Spleen (tissue), 11 donors: ENCODE data around the gene ESR1. TPM values are rescaled to one million over a fixed set of nuclear protein-coding genes. Genes with fewer than 3 reads are reported as not detected.

Experiments used
- DNase-seq: peaks from one replicate; pipeline ENCODE4 v3.0.0-alpha.2; 2020
- H3K27ac ChIP-seq, 8 donors: fragments of 200-600 bp; sonication (generic) in 7 of 8; 1 replicate in 4 of 8; 2 replicates in 4 of 8; pipeline versions ENCODE4 v1.5.0 to v1.8.0; 2016 to 2021; ENCODE audit warnings: inconsistent platforms in 4 of 8, mild to moderate bottlenecking in 4 of 8, moderate library complexity in 1 of 8
- H3K27me3 ChIP-seq, 7 donors: fragments of 200-600 bp; sonication (generic) in 6 of 7; replicated peaks in 1 of 7; 1 replicate in 4 of 7; 2 replicates in 3 of 7; pipeline versions ENCODE4 v1.5.0 to v1.8.0; 2016 to 2021; ENCODE audit warnings: inconsistent platforms in 3 of 7, mild to moderate bottlenecking in 1 of 7
- H3K36me3 ChIP-seq, 6 donors: fragments of 200-600 bp; sonication (generic) in 5 of 6; 1 replicate in 4 of 6; 2 replicates in 2 of 6; pipeline versions ENCODE4 v1.5.0 to v1.8.0; 2016 to 2021; ENCODE audit warnings: inconsistent platforms in 2 of 6
- H3K4me1 ChIP-seq, 6 donors: fragments of 200-600 bp; sonication (generic) in 5 of 6; 1 replicate in 3 of 6; 2 replicates in 3 of 6; pipeline versions ENCODE4 v1.5.0 to v1.8.0; 2016 to 2021; ENCODE audit warnings: inconsistent platforms in 3 of 6
- H3K4me3 ChIP-seq, 8 donors: fragments of 200-600 bp; sonication (generic) in 7 of 8; 1 replicate in 4 of 8; 2 replicates in 4 of 8; pipeline versions ENCODE4 v1.5.0 to v1.8.0; 2016 to 2021; ENCODE audit warnings: inconsistent platforms in 4 of 8, mild to moderate bottlenecking in 4 of 8, moderate library complexity in 2 of 8
- H3K9me3 ChIP-seq, 8 donors: fragments of 200-600 bp; sonication (generic) in 7 of 8; 1 replicate in 4 of 8; 2 replicates in 4 of 8; pipeline versions ENCODE4 v1.5.0 to v1.8.0; 2016 to 2021; ENCODE audit warnings: inconsistent platforms in 4 of 8
- POLR2A ChIP-seq, 3 donors: fragments of 450-650 bp; IDR thresholded peaks; one replicate each; pipeline ENCODE4 v1.5.1; 2017; ENCODE audit warnings: antibody characterized with exemption in 3 of 3, mild to moderate bottlenecking in 1 of 3
- POLR2AphosphoS5 ChIP-seq, 3 donors: sonication (generic); formaldehyde crosslinking; IDR thresholded peaks; one replicate each; pipeline ENCODE4 v1.5.1; 2017; ENCODE audit warnings: antibody characterized with exemption in 3 of 3
- WGBS, 5 donors: extraction: QIAGEN DNeasy Blood & Tissue Kit in 3 of 5; methylation state at CpG; one replicate each; pipeline versions ENCODE4 v1.1.5 to v1.1.7; 2013 to 2018; 5-methylcytosine and 5-hydroxymethylcytosine counted together
- intact Hi-C: fragments of 100-400 bp; cut with DNase I; formaldehyde crosslinking; loops from one replicate; pipeline ENCODE4 v1.15.0; 2023; ENCODE audit warnings: low total_unique reads
- polyA plus RNA-seq, 3 donors: library from polyadenylated mRNA; stranded (reverse); fragments of 200-250 nt; gene quantifications; one replicate each; pipeline ENCODE4 v1.2.1, GENCODE V29; 2013
- total RNA-seq, 7 donors: library from RNA; depleted of rRNA in 3 of 7; stranded (reverse); fragments of >200 nt in 3 of 7; fragmentation: NEBNext Ultra II Directional in 4 of 7; extraction: Animal tissue kit (Norgen Biotek cat#: 25700) in 4 of 7; gene quantifications; one replicate each; pipeline versions ENCODE4 v1.1.0 to v1.2.1, GENCODE V29; 2016 to 2021
- TF ChIP-seq, protein P1 (sequence below), 11 experiments: fragments of 200-600 bp in 7 of 11; fragments of 450-650 bp in 4 of 11; sonication (generic) in 4 of 11; IDR thresholded peaks in 8 of 11; conservative IDR thresholded peaks in 3 of 11; 1 replicate in 7 of 11; 2 replicates in 4 of 11; pipeline versions ENCODE4 v1.4.0 to v1.8.0; 2016 to 2021; ENCODE audit warnings: antibody characterized with exemption in 11 of 11, inconsistent platforms in 4 of 11, mild to moderate bottlenecking in 1 of 11
- donor health status: healthy with polysubstance abuse.
- donor health status: DM: no; HTN: no; CAD: no; lungs with moderate emphysema.
- donor health status: DM: no; HTN: no; CAD: no.
- donor health status: Bipolar disorder and iron deficiency.
- donor health status: healthy.
- donor health status: DM: no; HTN: no; CAD: no.
- donor health status: DM: yes; HTN: yes; CAD: no.

ESR1 gene
- total and polyA plus RNA-seq, 10 donors = 0.35 to 7.3 (median 3.2) TPM

DNA sequence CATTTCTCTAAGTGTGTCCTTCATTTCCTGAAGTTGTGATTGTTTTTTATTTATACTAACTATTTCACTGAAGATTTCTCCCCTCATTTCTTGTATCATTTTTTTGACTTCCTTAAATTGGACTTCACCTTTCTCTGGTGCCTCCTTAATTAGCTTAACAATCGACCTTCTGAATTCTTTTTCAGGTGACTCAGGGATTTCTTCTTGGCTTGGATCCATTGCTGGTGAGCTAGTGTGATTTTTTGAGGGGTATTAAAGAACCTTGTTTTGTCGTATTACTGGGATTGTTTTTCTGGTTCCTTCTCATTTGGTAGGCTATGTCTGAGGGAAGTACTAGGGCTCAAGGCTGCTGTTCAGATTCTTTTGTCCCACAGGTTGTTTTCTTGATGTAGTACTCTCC is 92.8 kb downstream of the ESR1 start:
- no peak for DNase-seq
- no peak overlapping the region for H3K27ac ChIP-seq
- H3K9me3 ChIP-seq = peaks cover 0 to 25% (median 14%) of the 10 kb centered on the region in 8 donors
- intact Hi-C loops = no loop called here
- H3K4me1 ChIP-seq = no peaks in the 10 kb centered on the region
- 66 to 86% (median 80%) methylated on average over 2 of the region's 2 CpGs for WGBS, 5 donors
- H3K36me3 ChIP-seq = no peaks in the 10 kb centered on the region
- no peak overlapping the region for H3K4me3 ChIP-seq
- no peaks in the 10 kb centered on the region for H3K27me3 ChIP-seq
- TF ChIP-seq, protein P1, sequence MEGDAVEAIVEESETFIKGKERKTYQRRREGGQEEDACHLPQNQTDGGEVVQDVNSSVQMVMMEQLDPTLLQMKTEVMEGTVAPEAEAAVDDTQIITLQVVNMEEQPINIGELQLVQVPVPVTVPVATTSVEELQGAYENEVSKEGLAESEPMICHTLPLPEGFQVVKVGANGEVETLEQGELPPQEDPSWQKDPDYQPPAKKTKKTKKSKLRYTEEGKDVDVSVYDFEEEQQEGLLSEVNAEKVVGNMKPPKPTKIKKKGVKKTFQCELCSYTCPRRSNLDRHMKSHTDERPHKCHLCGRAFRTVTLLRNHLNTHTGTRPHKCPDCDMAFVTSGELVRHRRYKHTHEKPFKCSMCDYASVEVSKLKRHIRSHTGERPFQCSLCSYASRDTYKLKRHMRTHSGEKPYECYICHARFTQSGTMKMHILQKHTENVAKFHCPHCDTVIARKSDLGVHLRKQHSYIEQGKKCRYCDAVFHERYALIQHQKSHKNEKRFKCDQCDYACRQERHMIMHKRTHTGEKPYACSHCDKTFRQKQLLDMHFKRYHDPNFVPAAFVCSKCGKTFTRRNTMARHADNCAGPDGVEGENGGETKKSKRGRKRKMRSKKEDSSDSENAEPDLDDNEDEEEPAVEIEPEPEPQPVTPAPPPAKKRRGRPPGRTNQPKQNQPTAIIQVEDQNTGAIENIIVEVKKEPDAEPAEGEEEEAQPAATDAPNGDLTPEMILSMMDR (IDR thresholded peaks at IDR 0.05 in 8 of 11, conservative IDR thresholded peaks at IDR 0.05 in 3 of 11) = no peak
- no peak for TF ChIP-seq POLR2A (IDR thresholded peaks at IDR 0.05)
- no peak for TF ChIP-seq POLR2AphosphoS5 (IDR thresholded peaks at IDR 0.05)

DNA sequence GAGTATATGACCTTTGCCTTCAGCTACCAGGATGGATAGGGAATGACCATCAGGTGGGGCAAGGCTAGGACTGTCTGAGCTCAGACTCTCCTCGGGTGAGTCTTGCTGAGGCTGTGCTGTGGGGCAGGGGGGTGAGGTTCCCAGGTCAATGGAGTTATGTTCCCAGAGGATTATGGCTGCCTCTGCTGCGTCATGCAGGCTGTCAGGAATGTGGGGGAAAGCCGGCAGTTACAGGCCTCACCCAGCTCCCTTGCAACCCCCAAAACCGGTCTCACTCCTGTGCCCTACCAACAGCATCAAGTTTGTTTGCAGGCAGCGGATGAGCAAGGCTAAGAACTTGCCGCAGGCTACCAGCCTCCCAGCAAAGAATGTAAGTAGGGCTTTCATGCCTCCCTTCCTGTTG is 93.5 kb downstream of the ESR1 start:
- 84 to 97% (median 90%) methylated on average over 6 of the region's 6 CpGs for WGBS, 5 donors
- no peak overlapping the region for H3K27ac ChIP-seq
- no peak for DNase-seq
- H3K27me3 ChIP-seq = no peaks in the 10 kb centered on the region
- intact Hi-C loops = no loop called here
- TF ChIP-seq POLR2A (IDR thresholded peaks at IDR 0.05) (no peak), POLR2AphosphoS5 (IDR thresholded peaks at IDR 0.05) (no peak)
- TF ChIP-seq, protein P1 (IDR thresholded peaks at IDR 0.05 in 8 of 11, conservative IDR thresholded peaks at IDR 0.05 in 3 of 11) = no peak
- no peaks in the 10 kb centered on the region for H3K36me3 ChIP-seq
- no peaks in the 10 kb centered on the region for H3K4me1 ChIP-seq
- peaks cover 0 to 24% (median 14%) of the 10 kb centered on the region in 8 donors for H3K9me3 ChIP-seq
- no peak overlapping the region for H3K4me3 ChIP-seq

DNA sequence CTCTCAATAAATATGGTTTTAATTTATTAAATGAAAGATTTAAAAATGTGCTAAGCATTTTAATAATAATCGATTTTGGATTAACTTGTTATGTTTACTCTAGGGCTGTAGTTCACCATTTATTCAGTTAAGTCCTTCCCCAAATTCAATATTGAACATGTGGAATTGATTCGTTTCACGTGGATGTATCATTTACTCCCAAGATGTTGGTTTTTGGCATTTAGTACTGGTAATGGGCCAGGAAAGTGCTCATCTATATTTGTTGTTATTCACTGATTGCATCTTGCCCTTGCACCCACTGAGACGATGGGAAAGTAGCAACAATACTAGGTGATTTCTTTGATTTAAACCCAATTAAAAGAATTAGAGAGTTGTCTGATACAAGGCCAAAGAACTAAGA is 97.1 kb downstream of the ESR1 start:
- Histone ChIP-seq H3K4me1 (no peaks in the 10 kb centered on the region), H3K4me3 (no peak overlapping the region), H3K27me3 (no peaks in the 10 kb centered on the region), H3K27ac (no peak overlapping the region), H3K9me3 (peaks cover 0 to 7% (median 0%) of the 10 kb centered on the region in 8 donors), H3K36me3 (no peaks in the 10 kb centered on the region)
- 83 to 92% (median 88%) methylated on average over 4 of the region's 4 CpGs for WGBS, 5 donors
- intact Hi-C loops = no loop called here
- TF ChIP-seq POLR2AphosphoS5 (IDR thresholded peaks at IDR 0.05) (no peak), POLR2A (IDR thresholded peaks at IDR 0.05) (no peak)
- TF ChIP-seq, protein P1 (IDR thresholded peaks at IDR 0.05 in 8 of 11, conservative IDR thresholded peaks at IDR 0.05 in 3 of 11) = no peak
- no peak for DNase-seq

DNA sequence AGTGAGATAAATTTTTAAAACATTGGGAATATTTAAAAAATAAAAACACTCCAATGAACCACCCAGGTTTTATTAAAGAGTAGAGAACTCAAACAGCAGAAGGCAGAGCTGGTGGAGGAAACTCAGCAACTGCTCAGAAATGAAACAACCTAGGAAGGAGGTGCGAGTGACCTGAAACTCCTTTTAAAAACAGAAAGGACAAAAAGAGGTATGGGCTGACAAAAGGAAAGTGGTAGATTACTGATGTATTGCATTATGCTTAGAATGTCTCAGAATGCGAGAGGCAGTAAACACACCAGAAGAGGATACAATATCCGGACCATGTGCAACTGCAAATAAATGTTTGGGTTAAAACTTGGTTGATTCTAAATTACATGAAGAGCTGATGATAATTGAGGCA is 97.6 kb downstream of the ESR1 start:
- WGBS, 5 donors = 87 to 92% (median 89%) methylated on average over 3 of the region's 3 CpGs
- intact Hi-C loops = no loop called here
- Histone ChIP-seq H3K4me1 (no peaks in the 10 kb centered on the region), H3K27me3 (no peaks in the 10 kb centered on the region), H3K27ac (no peak overlapping the region), H3K4me3 (no peak overlapping the region), H3K36me3 (no peaks in the 10 kb centered on the region), H3K9me3 (peaks cover 0 to 4% (median 0%) of the 10 kb centered on the region in 8 donors)
- no peak for TF ChIP-seq POLR2AphosphoS5 (IDR thresholded peaks at IDR 0.05)
- no peak for TF ChIP-seq POLR2A (IDR thresholded peaks at IDR 0.05)
- TF ChIP-seq, protein P1 (IDR thresholded peaks at IDR 0.05 in 8 of 11, conservative IDR thresholded peaks at IDR 0.05 in 3 of 11) = no peak
- no peak for DNase-seq
